Measurements from ENCODE around the gene CLOCK.

The CLOCK gene

DNA sequence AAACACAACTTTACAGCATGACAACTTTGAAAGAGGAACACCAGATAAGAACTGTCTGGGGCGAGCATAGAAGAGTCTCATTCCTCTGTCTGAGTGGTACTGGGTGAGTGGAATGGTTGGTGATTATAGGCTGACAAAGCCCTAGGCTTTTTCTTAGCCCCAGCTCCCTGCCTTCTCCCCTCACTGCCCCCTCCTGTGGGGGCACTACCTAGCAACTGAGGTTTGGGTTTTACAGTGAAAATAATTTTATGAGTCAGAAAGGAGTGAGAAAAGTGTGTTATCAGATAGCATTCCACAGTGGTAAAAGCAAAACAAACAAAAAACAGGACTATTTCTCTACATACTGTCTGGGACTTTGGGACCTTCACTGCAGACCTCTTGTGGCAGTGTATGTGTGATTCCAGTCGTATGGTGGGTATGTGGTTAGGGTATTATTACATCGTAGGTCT, 161.5 kb downstream of the CLOCK start:
- no peak for DNase-seq (ENCODE audit: low read depth in 3 of 3, low spot score in 1 of 3)

- DNase-seq (ENCODE audit: low read depth in 3 of 3, low spot score in 1 of 3): no peak
Observed at GRCh38 chr4:55382488-55383003, 164.2 kb downstream of the CLOCK start.

- DNase-seq (ENCODE audit: low read depth in 3 of 3, low spot score in 1 of 3): no peak
Observed at GRCh38 chr4:55381502-55381901, 165.2 kb downstream of the CLOCK start.

- no peak for DNase-seq (ENCODE audit: low read depth in 3 of 3, low spot score in 1 of 3)
Observed at GRCh38 chr4:55380576-55380975, 166.1 kb downstream of the CLOCK start.

GRCh38 chr4:55378617-55379467, 167.9 kb downstream of the CLOCK start:
- no peak for DNase-seq (ENCODE audit: low read depth in 3 of 3, low spot score in 1 of 3)
